Epithelial cell of proximal tubule (primary cell): ENCODE data around the gene ANAPC2. TPM values are rescaled to one million over a fixed set of nuclear protein-coding genes. Genes with fewer than 3 reads are reported as not detected.
A peak's percentile ranks its signal among the peaks of the same experiment; 100 is the strongest.

Experiments
- DNase-seq: peaks from one replicate; pipeline ENCODE4 v3.0.0-alpha.2; 2011; ENCODE audit warnings: low read depth
- H3K4me3 ChIP-seq: 2 replicates; pipeline ENCODE4 v1.5.1; 2011; ENCODE audit warnings: low read depth, mild to moderate bottlenecking, low read length
- total RNA-seq: library from RNA; depleted of rRNA; stranded (reverse); fragments of >200 nt; gene quantifications from 2 replicates; pipeline ENCODE4 v1.2.3, GENCODE V29; 2015
- TF ChIP-seq, protein P1 (sequence below): conservative IDR thresholded peaks from 2 replicates; pipeline ENCODE4 v1.5.1; 2012; ENCODE audit warnings: low read depth, mild to moderate bottlenecking, low read length

The ANAPC2 gene
- total RNA-seq, 1 donor from 2014 or later = 16.7 TPM

DNA sequence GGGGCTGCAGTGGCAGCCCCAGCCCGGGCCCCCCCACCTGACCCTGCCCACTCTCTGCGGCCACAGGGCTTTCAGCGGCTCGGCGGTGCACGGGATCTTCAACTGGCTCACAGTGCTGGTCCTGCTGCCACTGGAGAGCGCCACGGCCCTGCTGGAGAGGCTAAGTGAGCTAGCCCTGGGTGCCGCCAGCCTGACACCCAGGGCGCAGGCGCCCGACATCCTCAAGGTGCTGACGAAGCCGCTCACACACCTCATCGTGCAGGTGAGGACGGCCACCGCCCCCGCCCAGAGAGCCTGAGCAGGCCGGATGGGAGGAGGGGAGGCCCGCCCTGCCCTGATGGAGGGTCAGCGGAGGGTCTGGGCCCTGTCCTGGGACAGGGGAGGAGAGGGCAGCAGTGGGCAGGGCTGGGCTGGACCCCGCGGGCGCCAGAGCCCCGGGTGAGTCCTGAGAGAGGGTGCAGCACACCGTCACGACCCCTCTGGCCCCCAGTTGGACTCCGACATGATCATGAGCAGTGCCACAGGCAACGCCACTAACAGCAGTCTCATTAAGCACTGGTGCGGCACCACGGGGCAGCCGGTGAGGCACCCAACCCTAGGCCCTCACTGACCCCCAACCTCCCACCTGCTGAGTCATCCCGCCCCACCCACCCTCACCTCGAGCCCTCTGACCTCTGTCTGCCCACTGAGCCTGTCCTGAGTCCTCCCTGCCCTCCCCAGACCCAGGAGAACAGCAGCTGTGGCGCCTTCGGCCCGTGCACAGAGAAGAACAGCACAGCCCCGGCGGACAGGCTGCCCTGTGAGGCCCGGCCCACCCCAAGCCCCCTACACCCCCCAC lies 45.0 kb upstream of the ANAPC2 start:
- no peak overlapping the region for H3K4me3 ChIP-seq
- TF ChIP-seq, protein P1, sequence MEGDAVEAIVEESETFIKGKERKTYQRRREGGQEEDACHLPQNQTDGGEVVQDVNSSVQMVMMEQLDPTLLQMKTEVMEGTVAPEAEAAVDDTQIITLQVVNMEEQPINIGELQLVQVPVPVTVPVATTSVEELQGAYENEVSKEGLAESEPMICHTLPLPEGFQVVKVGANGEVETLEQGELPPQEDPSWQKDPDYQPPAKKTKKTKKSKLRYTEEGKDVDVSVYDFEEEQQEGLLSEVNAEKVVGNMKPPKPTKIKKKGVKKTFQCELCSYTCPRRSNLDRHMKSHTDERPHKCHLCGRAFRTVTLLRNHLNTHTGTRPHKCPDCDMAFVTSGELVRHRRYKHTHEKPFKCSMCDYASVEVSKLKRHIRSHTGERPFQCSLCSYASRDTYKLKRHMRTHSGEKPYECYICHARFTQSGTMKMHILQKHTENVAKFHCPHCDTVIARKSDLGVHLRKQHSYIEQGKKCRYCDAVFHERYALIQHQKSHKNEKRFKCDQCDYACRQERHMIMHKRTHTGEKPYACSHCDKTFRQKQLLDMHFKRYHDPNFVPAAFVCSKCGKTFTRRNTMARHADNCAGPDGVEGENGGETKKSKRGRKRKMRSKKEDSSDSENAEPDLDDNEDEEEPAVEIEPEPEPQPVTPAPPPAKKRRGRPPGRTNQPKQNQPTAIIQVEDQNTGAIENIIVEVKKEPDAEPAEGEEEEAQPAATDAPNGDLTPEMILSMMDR = no peak
- no peak for DNase-seq

GRCh38 chr9:137232510-137232909 lies 44.1 kb upstream of the ANAPC2 start:
- TF ChIP-seq, protein P1 = no peak
- H3K4me3 ChIP-seq = no peak overlapping the region
- no peak for DNase-seq

DNA sequence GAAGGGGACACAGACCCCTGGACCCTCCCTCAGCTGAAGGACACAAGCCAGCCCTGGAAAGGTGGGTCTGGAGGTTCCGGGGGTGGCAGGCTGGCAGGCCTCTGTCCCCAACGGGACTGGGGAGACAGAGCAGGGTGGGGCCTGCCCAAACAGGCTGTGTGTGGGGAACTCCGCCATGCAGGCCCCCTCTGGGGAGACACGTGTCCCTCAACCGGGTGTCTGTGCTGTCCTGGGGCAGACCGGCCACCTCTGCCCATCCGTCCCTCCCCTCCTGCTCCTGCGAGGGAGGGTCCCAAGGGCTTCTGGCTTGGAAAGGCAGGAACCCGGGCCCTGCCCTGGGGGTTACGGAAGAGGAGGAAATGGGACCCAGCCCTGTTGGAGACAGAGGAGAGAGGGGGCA lies 43.7 kb upstream of the ANAPC2 start:
- no peak for DNase-seq
- TF ChIP-seq, protein P1 = no peak
- peak overlapping the region; percentile 16 for H3K4me3 ChIP-seq

DNA sequence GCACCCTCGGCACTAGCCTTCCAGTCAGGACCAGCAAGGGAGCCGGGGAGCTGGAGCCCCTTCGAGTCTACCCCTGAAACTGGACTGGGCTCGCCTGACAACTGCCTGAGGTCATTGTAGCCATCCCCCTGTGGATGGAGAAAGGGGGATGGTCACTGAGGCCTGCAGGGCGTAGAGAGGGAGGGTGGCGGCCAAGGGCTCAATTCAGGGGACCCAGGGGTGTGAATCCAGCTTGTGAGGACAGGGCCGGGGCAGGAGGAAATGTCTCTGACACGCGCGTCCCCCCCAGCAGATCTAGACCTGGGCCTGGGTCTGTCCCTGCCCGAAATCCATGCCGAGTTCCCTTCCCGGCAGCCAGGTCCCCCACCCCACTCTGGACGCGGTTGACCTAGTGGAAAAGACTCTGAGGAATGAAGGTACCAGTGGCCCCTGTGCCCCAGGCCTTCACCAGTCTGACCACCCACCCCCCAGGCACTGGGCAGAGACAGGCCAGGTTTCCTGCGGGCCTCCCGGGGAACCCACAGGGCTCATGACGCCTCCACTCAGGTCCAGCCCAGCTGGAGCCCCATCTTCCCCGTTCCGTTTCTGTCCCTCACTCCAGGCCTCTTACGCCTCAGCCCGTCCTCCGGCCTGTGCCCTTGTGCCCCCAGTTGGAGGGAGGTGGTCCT lies 43.1 kb upstream of the ANAPC2 start:
- no peak for DNase-seq
- TF ChIP-seq, protein P1 = no peak
- H3K4me3 ChIP-seq = peak overlapping the region; percentile 16

DNA sequence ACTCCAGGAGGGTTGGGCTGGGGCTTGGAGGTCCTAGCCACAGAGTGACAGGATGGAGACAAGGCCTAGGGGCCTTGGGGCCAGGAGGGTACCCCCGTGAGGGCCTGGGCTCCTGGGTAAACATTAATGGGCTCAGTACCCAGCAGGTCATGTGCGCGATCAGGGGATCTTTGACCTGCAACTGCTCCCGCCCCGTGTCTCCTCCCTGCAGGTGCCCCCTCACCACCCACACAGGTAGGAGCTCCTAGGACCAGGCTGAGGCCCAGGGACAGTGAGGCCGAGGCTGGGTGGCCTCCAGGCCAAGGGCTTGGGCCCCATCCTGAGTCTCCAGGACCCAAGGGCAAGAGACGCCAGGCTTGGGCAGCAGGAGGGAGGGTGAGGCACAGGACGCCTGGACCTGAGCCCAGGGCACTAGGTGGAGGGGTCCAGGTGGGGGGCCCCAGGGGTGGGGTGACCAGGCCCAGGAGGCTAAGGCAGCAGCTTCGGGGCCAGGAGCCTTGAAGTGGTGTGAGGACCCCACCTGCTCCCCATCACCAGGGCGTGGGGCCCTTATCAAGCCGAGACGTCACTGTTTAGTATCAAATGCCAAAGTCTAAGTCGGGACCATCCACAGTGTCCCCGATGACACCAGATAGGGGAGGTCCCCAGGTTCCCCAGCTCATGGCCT lies 42.5 kb upstream of the ANAPC2 start, which contains the start of gene SLC34A3:
TSS of gene SLC34A3 (plus strand) at position 197 of the 667 bp plus-strand sequence. CDS start 802 bp downstream, outside the sequence.
- no peak for DNase-seq
- no peak within 1 kb of the TSS for H3K4me3 ChIP-seq
- TF ChIP-seq, protein P1 = no peak

- TF ChIP-seq, protein P1 = no peak
- H3K4me3 ChIP-seq = no peak overlapping the region
- no peak for DNase-seq
These were observed 41.7 kb upstream of the ANAPC2 start for GRCh38 chr9:137229903-137230704.
